Loucy (cell line): ENCODE results near the gene TPP2.

Experiments used
- H2AFZ ChIP-seq: fragments of 200-600 bp; sonication (generic); 2 replicates; pipeline ENCODE4 v1.6.0; 2016; ENCODE audit warnings: antibody characterized with exemption, mild to moderate bottlenecking, low read length, moderate library complexity
- H3F3A ChIP-seq: fragments of 200-600 bp; 2 replicates; pipeline ENCODE4 v1.6.0; 2016; ENCODE audit warnings: antibody characterized with exemption, low read depth, mild to moderate bottlenecking
- H3K27me3 ChIP-seq: fragments of 200-600 bp; sonication (generic); 2 replicates; pipeline ENCODE4 v1.6.1; 2014; ENCODE audit warnings: low read length, mild to moderate bottlenecking; ENCODE audit not compliant: insufficient read depth, poor library complexity, severe bottlenecking
- H3K36me3 ChIP-seq: fragments of 200-600 bp; sonication (generic); 2 replicates; pipeline ENCODE4 v1.6.1; 2016; ENCODE audit warnings: low read length; ENCODE audit not compliant: insufficient read depth
- H3K4me1 ChIP-seq: fragments of 200-600 bp; sonication (generic); 2 replicates; pipeline ENCODE4 v1.5.1; 2014; ENCODE audit warnings: low read length, mild to moderate bottlenecking; ENCODE audit not compliant: insufficient read depth, poor library complexity, severe bottlenecking
- H3K4me2 ChIP-seq: fragments of 200-600 bp; sonication (generic); 2 replicates; pipeline ENCODE4 v1.6.0; 2014; ENCODE audit warnings: antibody characterized with exemption, low read length, low read depth, mild to moderate bottlenecking; ENCODE audit not compliant: poor library complexity, severe bottlenecking
- H3K4me3 ChIP-seq: fragments of 200-600 bp; sonication (generic); 2 replicates; pipeline ENCODE4 v1.5.1; 2014; ENCODE audit warnings: low read length, mild to moderate bottlenecking, mixed read lengths; ENCODE audit not compliant: poor library complexity, severe bottlenecking
- H3K79me2 ChIP-seq: fragments of 200-600 bp; sonication (generic); 2 replicates; pipeline ENCODE4 v1.6.1; 2014; ENCODE audit warnings: low read length; ENCODE audit not compliant: insufficient read depth
- H3K9ac ChIP-seq: fragments of 200-600 bp; sonication (generic); 2 replicates; pipeline ENCODE4 v1.6.0; 2014; ENCODE audit warnings: mild to moderate bottlenecking, low read depth, low read length, moderate library complexity; ENCODE audit not compliant: poor library complexity, severe bottlenecking
- H3K9me2 ChIP-seq: fragments of 200-600 bp; sonication (generic); replicated peaks from 2 replicates; pipeline ENCODE4 v1.6.1; 2016; ENCODE audit warnings: low read depth, low read length, mixed read lengths
- H3K9me3 ChIP-seq: fragments of 200-600 bp; sonication (generic); 2 replicates; pipeline ENCODE4 v1.6.1; 2014; ENCODE audit warnings: mild to moderate bottlenecking, antibody characterized with exemption, low read length, low read depth; ENCODE audit not compliant: insufficient read depth
- H4K20me1 ChIP-seq: fragments of 200-600 bp; sonication (generic); 2 replicates; pipeline ENCODE4 v1.6.0; 2014; ENCODE audit warnings: antibody characterized with exemption, low read length, mild to moderate bottlenecking; ENCODE audit not compliant: insufficient read depth, poor library complexity, severe bottlenecking
- EZH2phosphoT487 ChIP-seq: fragments of 200-600 bp; IDR thresholded peaks from 2 replicates; pipeline ENCODE4 v1.6.1; 2018; ENCODE audit warnings: antibody characterized with exemption, mild to moderate bottlenecking, moderate library complexity, borderline replicate concordance
- TF ChIP-seq, protein P1 (sequence below): fragments of 200-600 bp; sonication (generic); conservative IDR thresholded peaks from 2 replicates; pipeline ENCODE4 v1.5.1; 2014; ENCODE audit warnings: mild to moderate bottlenecking, antibody characterized with exemption, low read length

The TPP2 gene

DNA sequence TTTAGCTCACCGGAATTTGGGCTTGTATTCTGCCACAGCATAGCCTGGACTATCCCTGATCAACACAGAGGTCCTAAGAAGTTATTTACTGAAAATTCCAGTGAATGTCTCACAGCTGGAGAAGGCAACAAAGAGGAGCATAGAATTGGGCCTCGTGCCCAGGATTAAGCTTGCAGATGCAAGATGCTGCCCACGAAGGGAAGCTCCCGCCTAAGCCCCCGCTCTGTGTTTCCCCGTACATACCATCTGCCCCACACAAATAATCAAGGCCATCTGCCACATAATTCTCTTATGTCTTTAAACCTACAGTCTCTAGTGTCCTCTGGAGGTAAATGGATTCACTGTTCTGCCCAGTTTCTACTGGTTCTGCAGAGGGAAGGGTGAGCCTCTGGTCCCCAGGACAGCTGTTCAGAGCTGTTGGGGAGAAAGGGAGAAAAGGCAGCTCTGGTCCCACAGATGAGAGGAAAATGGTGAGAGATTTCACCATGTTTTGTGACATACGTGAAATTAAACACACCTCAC is 7.4 kb upstream of the TPP2 start:
- Histone ChIP-seq H3K4me2 (no peak overlapping the region), H3K4me1 (peaks cover 11% of the 10 kb centered on the region), H3K9me3 (no peaks in the 10 kb centered on the region), H3K9ac (no peak overlapping the region), H3K4me3 (no peak overlapping the region), H3F3A (no peaks in the 10 kb centered on the region), H3K9me2 (no peaks in the 10 kb centered on the region), H2AFZ (no peak overlapping the region), H4K20me1 (no peaks in the 10 kb centered on the region), H3K79me2 (no peaks in the 10 kb centered on the region), H3K27me3 (no peaks in the 10 kb centered on the region), H3K36me3 (no peaks in the 10 kb centered on the region)
- TF ChIP-seq, protein P1, sequence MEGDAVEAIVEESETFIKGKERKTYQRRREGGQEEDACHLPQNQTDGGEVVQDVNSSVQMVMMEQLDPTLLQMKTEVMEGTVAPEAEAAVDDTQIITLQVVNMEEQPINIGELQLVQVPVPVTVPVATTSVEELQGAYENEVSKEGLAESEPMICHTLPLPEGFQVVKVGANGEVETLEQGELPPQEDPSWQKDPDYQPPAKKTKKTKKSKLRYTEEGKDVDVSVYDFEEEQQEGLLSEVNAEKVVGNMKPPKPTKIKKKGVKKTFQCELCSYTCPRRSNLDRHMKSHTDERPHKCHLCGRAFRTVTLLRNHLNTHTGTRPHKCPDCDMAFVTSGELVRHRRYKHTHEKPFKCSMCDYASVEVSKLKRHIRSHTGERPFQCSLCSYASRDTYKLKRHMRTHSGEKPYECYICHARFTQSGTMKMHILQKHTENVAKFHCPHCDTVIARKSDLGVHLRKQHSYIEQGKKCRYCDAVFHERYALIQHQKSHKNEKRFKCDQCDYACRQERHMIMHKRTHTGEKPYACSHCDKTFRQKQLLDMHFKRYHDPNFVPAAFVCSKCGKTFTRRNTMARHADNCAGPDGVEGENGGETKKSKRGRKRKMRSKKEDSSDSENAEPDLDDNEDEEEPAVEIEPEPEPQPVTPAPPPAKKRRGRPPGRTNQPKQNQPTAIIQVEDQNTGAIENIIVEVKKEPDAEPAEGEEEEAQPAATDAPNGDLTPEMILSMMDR: no peak
- no peak for TF ChIP-seq EZH2phosphoT487

DNA sequence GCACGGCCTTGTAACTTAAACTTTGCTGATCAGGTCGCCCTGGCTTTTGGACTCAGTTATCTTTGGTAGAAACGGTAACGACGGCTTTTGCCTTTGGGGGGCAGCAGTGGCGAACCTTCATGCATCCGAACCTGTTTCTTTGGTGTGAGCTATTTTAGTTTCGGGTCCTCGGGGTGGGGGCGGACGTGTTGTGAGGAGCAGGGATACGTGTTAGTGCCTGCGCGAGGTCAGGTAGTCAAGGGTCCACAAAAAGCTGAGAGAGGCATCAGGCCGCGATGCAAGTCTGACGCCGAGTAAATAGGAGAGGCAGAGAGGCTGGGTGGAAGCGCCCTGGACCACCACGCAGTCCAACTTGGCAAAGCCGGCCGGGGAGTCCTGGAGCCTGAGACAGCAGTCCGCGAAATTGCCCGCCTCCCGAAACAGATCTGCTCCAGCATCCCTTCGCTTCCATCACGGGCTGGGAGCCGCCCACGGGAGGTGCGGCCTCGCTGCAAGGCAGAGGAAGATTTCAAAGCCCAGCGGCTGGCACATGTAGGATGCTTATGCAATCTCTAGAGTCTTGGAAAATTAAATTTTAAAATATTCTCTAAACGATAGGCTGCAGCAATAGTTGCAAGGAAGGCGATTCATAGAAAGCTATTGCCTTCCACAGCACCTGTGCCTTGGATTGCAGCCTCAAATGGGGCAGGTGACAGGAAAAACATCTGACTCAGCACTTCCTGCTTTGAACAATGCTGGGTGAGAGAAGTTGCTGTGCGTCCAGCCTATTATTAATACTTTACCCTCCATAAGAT is 4.6 kb upstream of the TPP2 start:
- TF ChIP-seq, protein P1: peak; percentile 78
- TF ChIP-seq EZH2phosphoT487: no peak
- H3K4me3 ChIP-seq: peak overlapping the region; percentile 81
- H3K9me3 ChIP-seq: no peaks in the 10 kb centered on the region
- H3K36me3 ChIP-seq: no peaks in the 10 kb centered on the region
- peak overlapping the region; percentile 91 for H2AFZ ChIP-seq
- peak overlapping the region; percentile 88 for H3K4me2 ChIP-seq
- no peaks in the 10 kb centered on the region for H3F3A ChIP-seq
- H3K9me2 ChIP-seq: no peaks in the 10 kb centered on the region
- peaks cover 3% of the 10 kb centered on the region for H4K20me1 ChIP-seq
- peak overlapping the region; percentile 62 for H3K9ac ChIP-seq
- peaks cover 21% of the 10 kb centered on the region for H3K4me1 ChIP-seq
- H3K79me2 ChIP-seq: peaks cover 19% of the 10 kb centered on the region
- H3K27me3 ChIP-seq: no peaks in the 10 kb centered on the region

DNA sequence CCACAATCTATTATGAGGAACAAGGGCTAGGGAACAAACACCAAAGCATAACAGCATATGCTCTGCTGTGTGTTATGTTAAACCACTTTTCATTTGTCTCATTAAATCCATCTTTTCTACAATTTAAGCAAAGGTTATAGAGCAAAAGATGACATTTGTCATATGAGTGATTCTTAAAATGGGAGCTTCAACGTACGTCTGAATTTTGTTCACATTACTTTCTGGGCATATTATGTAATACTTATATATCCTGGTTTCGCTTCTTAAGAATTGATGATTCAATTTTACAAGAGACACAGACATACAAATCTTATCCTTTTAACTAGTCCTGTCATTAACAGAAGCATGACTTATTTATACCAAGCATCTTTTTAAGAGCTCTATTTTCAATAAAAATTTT is 3.3 kb upstream of the TPP2 start:
- no peaks in the 10 kb centered on the region for H3K27me3 ChIP-seq
- H3K4me2 ChIP-seq: no peak overlapping the region
- H3K4me1 ChIP-seq: peaks cover 24% of the 10 kb centered on the region
- TF ChIP-seq EZH2phosphoT487: no peak
- TF ChIP-seq, protein P1: no peak
- H2AFZ ChIP-seq: no peak overlapping the region
- no peaks in the 10 kb centered on the region for H3F3A ChIP-seq
- no peak overlapping the region for H3K4me3 ChIP-seq
- no peak overlapping the region for H3K9ac ChIP-seq
- H3K79me2 ChIP-seq: peaks cover 32% of the 10 kb centered on the region
- no peaks in the 10 kb centered on the region for H3K9me3 ChIP-seq
- peaks cover 15% of the 10 kb centered on the region for H4K20me1 ChIP-seq
- H3K9me2 ChIP-seq: no peaks in the 10 kb centered on the region
- no peaks in the 10 kb centered on the region for H3K36me3 ChIP-seq
